Stimulated activated CD8-positive, alpha-beta memory T cell treated with anti-CD3 and anti-CD28 coated beads, Interleukin-2, amount 100 ng/mL, for 48 hours (primary cell): ENCODE data around the gene GRPR.

Source experiments
- DNase-seq, 2 donors: peaks; one replicate each; pipeline ENCODE4 v3.0.0-alpha.2; 2020; ENCODE audit warnings: low read depth in 2 of 2

The GRPR gene

DNA sequence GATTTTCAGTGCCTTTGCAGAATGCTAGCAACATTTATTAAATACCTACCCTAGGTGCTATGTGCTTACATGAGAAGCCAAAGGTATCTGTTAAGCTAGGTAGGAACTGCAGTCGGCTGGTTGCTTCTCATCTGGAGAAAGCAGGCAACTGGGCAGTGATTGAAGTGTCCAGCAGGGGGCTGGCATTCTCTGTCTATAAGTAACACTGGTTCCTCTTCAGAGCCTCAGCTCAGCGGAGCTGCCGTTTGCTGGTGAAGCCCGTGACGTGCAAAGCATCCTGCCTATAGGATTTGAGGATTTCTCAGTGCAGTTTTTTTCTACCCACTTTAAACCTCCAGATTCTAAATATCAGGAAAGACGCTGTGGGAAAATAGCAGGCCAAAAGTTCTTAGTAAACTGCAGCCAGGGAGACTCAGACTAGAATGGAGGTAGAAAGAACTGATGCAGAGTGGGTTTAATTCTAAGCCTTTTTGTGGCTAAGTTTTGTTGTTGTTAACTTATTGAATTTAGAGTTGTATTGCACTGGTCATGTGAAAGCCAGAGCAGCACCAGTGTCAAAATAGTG, at the start of gene GRPR:
Gene GRPR, plus strand, starts transcription at position 344 of the 565 bp plus-strand sequence. CDS start 389 bp downstream, outside the sequence.
- peak; percentile 27 to 43 for DNase-seq

DNA sequence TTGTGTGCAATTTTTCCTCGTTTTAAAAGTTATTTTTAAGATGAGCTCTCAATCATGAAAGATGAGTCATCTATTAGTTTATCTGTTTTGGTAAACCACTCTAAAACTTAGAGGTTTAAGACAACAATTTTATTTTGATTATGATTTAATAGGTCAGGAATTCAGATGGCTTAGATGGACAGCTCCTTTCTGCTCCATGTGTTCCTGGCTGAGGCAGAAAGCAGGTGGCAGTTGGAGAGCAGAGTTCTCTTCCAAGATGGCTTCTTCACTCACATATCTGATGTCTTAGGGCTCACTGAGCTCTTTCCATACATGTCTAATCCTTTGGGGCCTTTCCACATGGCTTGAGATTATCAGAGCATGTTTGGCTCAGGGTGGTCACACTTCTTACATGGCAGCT, 48.3 kb upstream of the GRPR start:
- no peak for DNase-seq

DNA sequence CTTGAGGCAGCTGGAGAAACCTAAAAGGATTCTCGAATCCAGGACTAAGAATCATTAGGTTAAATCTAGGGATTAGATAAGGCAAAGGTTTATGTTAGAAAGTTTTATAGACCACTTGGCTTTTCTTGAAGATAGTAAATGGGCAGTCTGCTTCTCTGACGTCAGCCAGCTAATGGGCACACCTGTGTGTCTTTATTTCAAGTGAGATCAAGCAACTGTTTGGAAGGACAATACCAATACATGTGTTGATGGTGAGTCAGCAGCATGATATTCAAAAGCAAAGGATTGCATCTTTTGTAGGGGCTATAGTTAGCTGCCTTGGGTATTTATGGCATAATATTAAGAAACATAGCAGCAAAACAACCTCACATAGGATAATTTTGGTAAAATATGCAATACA, 46.5 kb upstream of the GRPR start:
- no peak for DNase-seq

DNA sequence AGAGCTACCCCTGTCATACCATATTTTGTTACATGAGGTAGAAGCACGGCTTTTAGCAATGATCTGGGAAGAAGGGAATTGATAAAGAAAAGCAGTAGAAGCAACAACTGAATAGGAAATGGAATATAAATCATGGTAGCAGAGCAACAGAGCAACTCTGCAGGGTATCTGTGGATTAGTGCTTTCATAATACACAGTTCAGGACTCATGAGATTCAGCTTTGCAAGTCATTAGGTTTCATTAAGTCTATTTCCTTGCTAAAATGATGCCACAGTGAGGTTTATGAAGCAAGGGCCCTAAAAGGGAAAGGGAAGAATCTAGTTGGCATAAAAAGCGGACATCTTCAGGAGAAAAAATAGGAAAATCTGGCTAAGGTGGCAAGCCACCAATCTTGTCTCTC, 45.6 kb upstream of the GRPR start:
- no peak for DNase-seq

DNA sequence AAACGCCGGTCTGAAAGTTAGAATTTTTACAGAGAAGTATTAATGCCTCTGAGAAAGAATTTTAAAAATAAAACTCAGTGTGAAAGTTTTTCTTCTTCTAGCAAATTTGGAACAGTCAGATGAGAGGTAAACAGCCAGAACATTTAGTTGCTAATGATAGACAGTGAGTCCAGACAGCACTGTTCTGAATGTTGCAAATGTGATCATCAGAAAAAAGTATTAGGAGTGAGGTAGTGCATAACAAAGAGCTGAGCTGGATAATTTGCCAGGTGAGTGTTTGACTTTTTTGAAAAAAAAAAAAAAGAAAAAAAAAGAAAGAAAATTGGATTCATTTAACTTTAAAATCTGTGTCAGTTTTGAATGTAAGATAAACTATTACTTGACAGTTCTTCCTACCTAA, 42.0 kb upstream of the GRPR start:
- no peak for DNase-seq

DNA sequence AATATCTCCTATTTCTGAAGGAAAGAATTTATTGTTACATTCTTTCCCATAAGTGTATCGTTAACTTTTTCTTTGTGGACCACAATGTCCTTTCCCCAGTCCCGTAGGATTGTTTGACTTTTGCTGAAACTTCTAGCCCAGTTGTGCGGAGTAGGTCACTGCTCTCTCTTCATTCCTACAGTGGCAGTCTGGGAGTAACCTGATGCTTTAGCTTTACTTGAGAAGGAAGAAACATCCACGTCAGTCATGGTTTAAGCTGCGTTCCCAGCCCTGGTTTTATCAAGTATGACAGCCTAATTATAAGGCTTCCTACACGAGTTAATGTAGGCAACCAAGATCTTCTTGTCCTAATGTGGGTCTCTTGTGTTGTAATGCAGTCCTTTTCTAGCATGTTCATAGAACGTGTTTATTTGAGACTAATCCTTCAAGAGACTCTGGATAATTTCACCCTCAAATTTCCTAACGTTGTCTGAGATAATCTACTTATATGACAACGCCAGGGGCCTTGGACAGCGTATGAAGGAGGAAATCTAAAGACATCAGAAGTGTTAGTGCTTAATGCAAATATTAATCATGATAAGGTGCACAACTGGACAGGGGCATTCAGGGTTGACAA, 40.8 kb upstream of the GRPR start:
- DNase-seq, result no peak

DNA sequence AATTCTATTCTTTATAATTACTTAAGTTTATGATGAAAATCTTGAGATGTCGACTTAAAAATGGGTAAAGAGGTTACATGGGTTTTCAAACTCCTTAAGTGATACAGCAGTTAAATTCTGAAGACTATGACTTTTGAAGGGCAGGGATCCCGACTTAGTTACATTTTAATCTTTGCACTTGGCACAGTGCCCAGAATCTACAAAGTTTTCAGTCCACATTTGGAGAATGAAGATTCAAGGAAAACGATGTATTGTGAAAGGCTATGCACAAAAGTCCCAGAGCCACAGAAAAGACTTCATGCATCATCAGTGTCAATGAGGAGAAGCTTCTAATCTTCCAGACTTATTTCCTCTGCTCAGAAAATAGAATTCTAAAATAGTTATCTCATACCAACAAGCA, 36.3 kb upstream of the GRPR start:
- no peak for DNase-seq

DNA sequence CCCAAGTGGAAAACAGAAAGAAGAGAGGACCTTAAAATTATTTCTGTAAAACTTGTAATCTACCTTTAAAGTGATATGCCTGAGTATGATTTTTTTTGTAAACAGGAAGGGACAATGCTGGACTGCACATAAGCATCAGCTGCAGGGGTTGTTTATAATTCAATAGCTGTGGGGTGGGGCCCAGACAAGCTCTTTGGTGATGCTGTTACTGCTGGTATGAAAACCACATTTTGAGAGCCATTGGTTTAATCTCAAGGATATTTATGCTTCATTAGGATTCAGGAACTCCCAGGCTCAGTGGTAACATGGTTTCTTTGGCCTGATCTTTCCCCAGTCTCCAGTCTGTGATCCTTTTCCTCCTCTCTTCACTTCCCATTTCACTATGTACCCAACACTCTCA, 34.3 kb upstream of the GRPR start:
- DNase-seq, result no peak

DNA sequence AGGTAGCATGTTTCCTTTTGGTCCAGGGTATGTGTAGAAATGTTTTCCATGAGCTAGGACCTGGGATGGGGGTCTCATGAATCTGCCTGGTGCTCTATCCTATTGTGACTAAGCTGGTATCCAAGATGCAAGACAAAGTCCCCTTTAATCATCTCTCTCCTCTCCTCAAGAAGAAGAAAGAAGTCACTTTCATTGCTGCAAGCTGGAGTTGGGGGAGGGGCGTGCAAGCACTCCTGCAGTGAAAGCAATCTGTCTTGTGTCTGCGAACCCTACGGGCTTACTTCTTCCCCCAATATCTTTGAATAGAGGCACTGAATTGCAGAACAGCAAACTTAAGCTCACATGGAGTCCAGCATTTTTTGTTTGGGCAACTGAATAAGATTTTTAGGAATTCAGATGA, 27.2 kb upstream of the GRPR start:
- no peak for DNase-seq

DNA sequence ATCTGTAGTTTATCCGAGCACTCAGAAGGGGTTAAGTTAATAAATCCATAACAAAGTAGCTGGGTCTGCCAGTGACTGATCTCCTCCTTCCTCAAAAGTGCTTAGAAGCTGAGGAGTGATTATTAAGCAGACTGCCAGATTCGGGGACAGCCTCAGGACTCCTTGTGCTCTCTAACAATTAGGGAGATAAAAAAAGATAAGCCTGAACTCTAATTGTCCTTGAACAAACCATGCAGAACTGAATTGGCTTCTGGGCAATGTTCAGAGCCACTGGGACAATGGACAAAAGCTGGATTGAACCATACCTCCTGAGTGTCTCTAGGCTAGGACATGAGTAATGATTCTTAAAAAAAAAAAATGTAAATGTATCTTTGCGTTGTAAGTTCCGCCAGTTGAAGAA, 22.7 kb upstream of the GRPR start:
- DNase-seq, result no peak

DNA sequence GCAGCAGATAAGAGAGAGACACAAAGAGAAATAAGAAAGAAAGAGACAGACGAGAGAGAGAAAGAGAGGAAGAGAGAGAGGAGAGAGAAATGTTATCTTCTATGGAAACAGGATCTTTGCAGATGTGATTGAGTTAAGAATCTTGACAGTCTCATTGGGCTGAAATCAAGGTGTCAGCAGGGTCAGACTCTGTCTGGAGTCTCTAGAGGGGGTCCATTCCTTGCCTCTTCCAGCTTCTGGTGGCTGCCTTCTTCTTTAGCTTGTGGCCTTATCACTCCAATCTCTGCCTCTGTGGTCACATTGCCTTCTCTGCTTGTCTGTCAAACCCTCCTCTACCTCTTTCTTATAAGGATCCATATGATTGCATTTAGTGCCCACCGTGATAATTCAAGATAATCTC, 21.8 kb upstream of the GRPR start:
- DNase-seq, result no peak

DNA sequence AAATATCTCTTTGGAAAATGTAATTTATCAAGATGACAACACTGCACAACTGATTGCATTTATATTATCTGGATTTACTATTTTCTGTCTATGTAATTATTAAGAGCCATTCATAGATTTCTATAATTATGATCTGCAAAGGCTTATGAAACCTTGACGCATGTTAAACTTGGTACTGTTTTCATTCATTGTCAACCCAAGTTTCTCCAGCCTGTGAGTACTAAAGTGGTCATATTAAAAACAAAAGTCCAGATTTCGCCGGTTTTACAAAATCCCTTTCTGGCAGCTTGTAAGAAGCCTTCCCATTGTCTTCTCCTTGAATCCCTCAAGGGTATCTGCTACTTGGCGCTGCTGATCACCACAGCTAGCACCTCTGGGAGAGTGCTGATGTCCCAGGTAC, 19.7 kb upstream of the GRPR start:
- DNase-seq, result no peak

DNA sequence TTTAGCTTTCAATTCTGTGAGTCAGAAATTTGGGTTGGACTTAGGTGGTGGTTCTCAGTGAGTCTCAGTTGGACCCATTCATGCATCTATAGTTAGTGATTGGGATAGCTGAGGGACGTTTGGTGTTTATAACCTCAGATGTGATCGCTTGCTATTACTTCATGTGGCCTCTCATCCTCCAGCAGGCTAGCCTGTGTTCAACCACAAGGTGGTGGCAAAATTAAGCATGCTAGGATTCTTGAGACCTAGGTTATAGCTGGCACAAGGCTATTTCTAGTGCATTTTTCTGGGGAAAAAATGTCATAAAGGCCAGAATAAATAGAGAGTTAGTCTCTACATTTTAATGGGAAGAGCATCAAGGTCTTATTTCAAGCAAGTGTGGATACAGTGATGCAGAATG, 10.9 kb upstream of the GRPR start:
- no peak for DNase-seq

DNA sequence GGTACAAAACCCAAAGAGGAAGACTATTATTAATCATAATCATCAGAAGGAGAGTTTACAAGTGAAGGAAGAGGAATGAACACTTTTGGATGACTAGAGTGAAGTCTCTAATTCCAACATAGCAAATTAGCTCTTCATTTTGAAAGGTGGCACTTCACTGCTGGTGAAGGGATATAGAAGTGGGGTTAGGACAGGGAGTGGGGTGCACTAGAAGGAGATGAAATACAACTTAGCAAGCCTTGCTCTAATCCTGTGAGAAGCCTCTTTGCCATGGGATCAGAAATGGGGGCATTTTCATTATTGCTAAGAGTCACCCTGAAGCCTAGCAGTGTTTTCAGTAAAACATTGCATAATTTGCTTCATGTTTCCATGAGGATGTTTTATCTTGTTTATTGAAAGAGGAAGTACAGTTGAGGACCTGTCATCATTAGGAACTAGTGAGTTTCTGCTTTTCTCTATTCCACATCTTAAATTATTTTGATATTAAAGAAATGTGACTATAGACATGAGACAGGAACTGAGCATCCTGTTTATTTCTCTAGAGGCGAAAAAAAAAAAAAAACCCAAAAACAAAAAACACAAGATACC, 9.3 kb upstream of the GRPR start:
- DNase-seq, result no peak

DNA sequence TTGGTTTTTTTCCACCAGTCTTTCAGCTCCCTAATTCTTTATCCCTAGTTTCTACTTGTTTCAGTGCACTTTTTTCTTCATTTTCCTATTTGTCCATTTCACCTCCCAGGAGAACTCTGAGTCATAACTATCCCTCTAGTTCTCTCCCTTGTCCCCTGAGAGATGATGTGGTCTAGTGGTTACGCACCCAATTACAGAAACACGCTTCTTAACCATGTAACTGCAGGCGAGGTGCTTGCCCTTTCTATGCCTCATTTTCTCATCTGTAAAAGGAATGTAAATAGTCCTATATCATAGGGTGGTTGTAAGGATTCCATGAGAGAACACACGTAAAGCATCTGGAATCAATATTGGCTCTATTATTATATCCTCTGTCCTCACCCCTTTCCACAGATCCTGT, 8.8 kb upstream of the GRPR start:
- no peak for DNase-seq

DNA sequence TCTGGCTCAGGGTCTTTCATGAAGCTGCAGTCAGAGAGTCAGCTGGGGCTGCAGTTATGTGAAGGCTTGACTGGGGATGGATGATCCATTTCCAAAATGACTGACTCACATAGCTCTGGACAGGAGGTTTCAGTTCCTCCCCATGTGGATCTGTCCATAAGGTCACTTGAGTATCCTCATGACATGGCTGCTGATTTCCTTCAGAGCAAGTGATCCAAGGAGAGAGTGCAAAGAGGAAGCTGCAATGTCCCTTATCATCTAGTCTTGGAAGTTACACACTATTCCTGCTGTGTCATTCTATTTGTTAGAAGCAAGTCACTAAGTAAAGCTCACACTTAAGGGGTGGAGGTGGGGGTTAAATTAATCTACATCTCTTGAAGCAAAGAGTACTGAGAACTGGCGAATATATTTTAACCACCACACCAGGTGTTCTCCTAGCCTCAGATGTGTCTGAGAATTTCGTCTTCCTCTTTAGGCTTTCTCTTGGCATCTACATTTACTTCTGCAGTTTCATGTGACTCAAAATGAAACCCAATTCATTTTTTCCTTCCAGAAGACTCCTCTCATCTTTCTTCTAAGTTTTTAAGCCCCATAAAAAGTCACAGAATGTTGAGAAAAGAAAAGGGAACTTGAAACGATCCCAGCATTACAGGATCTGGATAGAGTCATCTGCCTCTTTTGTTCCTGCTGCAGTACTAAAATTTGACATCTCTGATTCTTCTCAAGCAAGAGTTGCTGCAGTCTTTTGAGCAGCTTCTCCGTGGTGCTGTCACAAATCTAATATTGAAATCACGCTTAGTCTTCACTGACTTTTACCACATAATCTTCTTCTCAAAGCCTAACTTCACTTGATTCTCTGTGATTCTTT, 3.8 kb upstream of the GRPR start:
- no peak for DNase-seq

DNA sequence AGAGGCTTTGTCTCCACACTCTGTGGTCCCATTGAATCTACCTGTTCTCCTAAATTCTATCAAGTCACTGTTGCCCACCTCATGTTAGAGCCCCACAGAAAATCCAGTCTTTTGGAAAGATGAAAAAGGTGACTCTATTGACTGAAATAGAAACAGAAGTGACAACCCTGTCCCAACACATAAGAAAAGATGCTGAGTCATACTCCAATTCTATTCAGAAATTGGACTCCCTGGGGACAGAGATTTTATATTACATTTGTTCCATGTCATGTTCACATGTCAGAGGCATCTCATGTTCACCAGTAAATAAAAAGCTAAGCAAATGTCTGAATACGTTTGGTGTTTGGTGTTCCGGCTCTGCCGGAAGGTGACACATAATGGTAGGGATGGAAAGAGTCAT, 2.9 kb upstream of the GRPR start:
- DNase-seq, result no peak

DNA sequence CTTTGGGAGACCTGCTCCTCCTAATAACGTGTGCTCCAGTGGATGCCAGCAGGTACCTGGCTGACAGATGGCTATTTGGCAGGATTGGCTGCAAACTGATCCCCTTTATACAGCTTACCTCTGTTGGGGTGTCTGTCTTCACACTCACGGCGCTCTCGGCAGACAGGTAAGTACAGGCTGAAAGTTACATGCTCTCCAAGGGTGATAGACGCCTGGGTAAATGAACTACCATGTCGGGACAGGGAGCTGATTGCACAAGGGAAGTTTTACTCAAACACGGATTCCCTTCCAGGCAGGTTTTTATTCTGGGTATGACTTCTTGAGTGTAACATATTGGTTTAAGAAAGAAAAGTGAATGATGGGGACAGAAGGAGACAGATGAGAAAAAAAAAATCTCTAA, 836 bp downstream of the GRPR start:
- DNase-seq, result no peak

DNA sequence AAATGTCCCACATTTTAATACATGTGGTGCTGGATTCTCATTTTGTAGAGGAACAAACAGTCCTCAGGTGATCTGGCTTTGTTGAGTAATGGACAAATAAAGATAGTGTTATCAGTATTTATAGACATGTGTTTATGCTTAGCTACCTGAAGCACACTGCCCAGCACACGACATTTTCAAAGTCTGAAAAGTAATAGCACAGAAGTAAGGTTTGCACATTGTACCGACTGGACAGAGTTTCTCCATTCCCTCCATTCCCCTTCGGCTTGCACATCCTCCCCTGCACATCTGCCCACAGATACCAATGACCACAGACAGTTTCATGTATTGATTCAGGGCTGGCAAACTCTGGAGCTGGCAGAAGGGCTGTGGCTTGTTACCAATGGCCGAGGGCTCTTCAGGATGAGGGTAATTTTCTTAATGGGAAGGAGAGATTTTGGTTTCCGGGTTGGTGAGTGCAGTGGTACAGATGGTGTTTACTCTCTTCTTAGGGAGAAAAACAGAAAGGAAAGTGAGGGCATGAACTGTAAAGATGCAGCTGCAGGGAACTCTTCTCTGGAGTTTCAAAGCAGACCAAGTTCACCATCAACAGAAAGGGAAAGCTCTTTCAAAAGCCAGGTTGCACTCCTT, 2.3 kb downstream of the GRPR start:
- DNase-seq, result no peak

DNA sequence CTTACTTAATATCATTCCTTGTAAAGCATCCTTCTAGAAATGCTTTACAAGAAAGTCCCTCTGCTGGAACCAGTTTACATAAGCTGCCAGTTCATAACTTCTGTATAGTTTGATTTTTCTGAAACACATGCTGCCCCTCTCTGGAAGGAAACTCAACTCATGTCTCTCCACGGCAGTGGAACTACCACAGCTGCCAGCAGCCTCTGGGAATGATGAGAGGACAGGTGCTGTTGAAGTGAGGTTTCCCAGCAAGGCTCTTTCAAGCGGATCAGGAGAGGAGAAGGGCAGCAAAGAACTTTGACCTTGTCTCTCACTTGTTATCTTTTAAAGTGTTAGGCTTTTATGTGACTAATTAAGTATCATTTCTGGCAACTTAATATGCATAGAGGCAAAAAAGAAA, 7.3 kb downstream of the GRPR start:
- DNase-seq, result no peak

DNA sequence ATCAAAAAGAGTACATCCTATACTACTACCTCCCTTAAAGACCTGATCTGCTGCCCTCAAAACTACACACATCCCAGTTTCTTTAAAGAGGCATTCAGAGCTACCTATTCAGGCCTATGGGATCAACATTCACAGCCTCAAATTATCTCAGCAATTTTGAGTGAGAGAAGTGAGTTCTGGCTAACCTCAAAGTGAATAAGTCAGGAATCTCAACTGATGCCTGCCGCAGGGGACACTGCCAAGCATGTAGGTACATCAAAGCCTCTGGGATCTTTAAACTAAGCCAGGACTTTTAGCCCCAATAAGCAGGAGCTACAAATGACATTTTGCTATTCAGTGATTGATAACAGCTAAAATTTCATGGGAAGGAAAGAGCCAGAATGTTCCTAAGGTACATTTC, 11.6 kb downstream of the GRPR start:
- no peak for DNase-seq

DNA sequence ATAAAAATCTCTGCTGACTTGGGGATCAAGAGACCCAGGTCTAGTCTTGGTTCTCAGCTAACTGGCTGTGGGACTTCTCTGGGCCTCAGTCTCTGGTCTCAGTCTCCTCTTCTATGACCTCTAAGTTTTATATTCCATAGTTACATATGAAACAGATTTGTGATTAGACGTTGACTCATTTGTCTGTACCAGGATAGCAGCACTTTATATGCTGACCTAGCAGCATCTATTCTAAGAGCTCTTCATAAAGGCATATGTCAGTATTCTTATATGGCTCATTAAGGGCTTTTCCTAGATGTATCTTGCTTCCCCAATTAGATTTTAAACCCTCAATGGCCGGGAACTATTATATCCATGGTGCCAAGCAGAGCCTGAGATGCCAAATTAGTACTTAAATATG, 12.7 kb downstream of the GRPR start:
- DNase-seq, result no peak
